ENCODE measurements around the gene CSF1R.

CSF1R gene

GRCh38 chr5:150024346-150024984 lies 61.9 kb downstream of the CSF1R start:
- DNase-seq (ENCODE audit: low read depth in 2 of 2) = no peak

- DNase-seq (ENCODE audit: low read depth in 2 of 2) = no peak
These were observed 63.2 kb downstream of the CSF1R start for GRCh38 chr5:150023136-150023535.

- DNase-seq (ENCODE audit: low read depth in 2 of 2) = no peak
These were observed 63.7 kb downstream of the CSF1R start for GRCh38 chr5:150022681-150023080.

GRCh38 chr5:150022158-150022531 lies 64.2 kb downstream of the CSF1R start:
- DNase-seq (ENCODE audit: low read depth in 2 of 2) = no peak

GRCh38 chr5:150021491-150022157 lies 64.7 kb downstream of the CSF1R start:
- DNase-seq (ENCODE audit: low read depth in 2 of 2) = no peak

- no peak for DNase-seq (ENCODE audit: low read depth in 2 of 2)
These were observed 66.1 kb downstream of the CSF1R start for GRCh38 chr5:150020249-150020648.

GRCh38 chr5:150017226-150018005 lies 68.9 kb downstream of the CSF1R start:
- DNase-seq (ENCODE audit: low read depth in 2 of 2) = no peak

GRCh38 chr5:150016537-150016936 lies 69.8 kb downstream of the CSF1R start:
- no peak for DNase-seq (ENCODE audit: low read depth in 2 of 2)

GRCh38 chr5:150015415-150015814 lies 70.9 kb downstream of the CSF1R start:
- no peak for DNase-seq (ENCODE audit: low read depth in 2 of 2)

GRCh38 chr5:150014456-150014855 lies 71.9 kb downstream of the CSF1R start:
- DNase-seq (ENCODE audit: low read depth in 2 of 2) = no peak

GRCh38 chr5:150013931-150014330 lies 72.4 kb downstream of the CSF1R start:
- no peak for DNase-seq (ENCODE audit: low read depth in 2 of 2)

- DNase-seq (ENCODE audit: low read depth in 2 of 2) = no peak
These were observed 76.5 kb downstream of the CSF1R start for GRCh38 chr5:150009671-150010387.

- no peak for DNase-seq (ENCODE audit: low read depth in 2 of 2)
These were observed 79.3 kb downstream of the CSF1R start for GRCh38 chr5:150007050-150007449.

GRCh38 chr5:150006318-150006717 lies 80.0 kb downstream of the CSF1R start:
- no peak for DNase-seq (ENCODE audit: low read depth in 2 of 2)

Data from stimulated activated CD4-positive, alpha-beta T cell treated with anti-CD3 and anti-CD28 coated beads, Interleukin-1b, Interleukin-23, amount 100 ng/mL, for 1 hour (primary cell).